GM23338 (cell line): ENCODE measurements around the gene ANKRD55. TPM values are rescaled to one million over a fixed set of nuclear protein-coding genes. Genes with fewer than 3 reads are reported as not detected.

Source experiments
- ATAC-seq: fragments of 200-7000 bp; cut with Tn5 transposase; 3 replicates; pipeline ENCODE4 v1.9.1; 2020
- DNase-seq: peaks from one replicate; pipeline ENCODE4 v3.0.0-alpha.2; 2015; ENCODE audit warnings: low spot score
- H2AFZ ChIP-seq: fragments of 200-600 bp; sonication (generic); 2 replicates; pipeline ENCODE4 v1.8.0; 2016; ENCODE audit warnings: antibody characterized with exemption, mild to moderate bottlenecking, moderate library complexity
- H3F3A ChIP-seq: fragments of 200-600 bp; sonication (generic); replicated peaks from 2 replicates; pipeline ENCODE4 v1.8.0; 2017; ENCODE audit warnings: antibody characterized with exemption, mixed run types, low read depth
- H3K27ac ChIP-seq: fragments of 200-600 bp; sonication (generic); 2 replicates; pipeline ENCODE4 v1.6.1; 2016; ENCODE audit warnings: low read depth
- H3K27me3 ChIP-seq: fragments of 200-600 bp; sonication (generic); 2 replicates; pipeline ENCODE4 v1.8.0; 2016; ENCODE audit warnings: mild to moderate bottlenecking, mixed run types, moderate library complexity; ENCODE audit not compliant: insufficient read depth
- H3K36me3 ChIP-seq: fragments of 200-600 bp; sonication (generic); 2 replicates; pipeline ENCODE4 v1.8.0; 2016; ENCODE audit warnings: mild to moderate bottlenecking; ENCODE audit not compliant: insufficient read depth
- H3K4me1 ChIP-seq: fragments of 200-600 bp; sonication (generic); 2 replicates; pipeline ENCODE4 v1.8.0; 2016; ENCODE audit warnings: mild to moderate bottlenecking, moderate library complexity; ENCODE audit not compliant: insufficient read depth
- H3K4me2 ChIP-seq: fragments of 200-600 bp; sonication (generic); 2 replicates; pipeline ENCODE4 v1.7.1; 2017; ENCODE audit warnings: mixed run types
- H3K4me3 ChIP-seq: fragments of 200-600 bp; sonication (generic); 2 replicates; pipeline ENCODE4 v1.6.1; 2016; ENCODE audit warnings: mixed run types
- H3K79me2 ChIP-seq: fragments of 200-600 bp; sonication (generic); replicated peaks from 2 replicates; pipeline ENCODE4 v1.8.0; 2017; ENCODE audit warnings: mild to moderate bottlenecking; ENCODE audit not compliant: insufficient read depth
- H3K9me2 ChIP-seq: fragments of 200-600 bp; sonication (generic); 2 replicates; pipeline ENCODE4 v1.8.0; 2017; ENCODE audit not compliant: insufficient read depth
- H4K20me1 ChIP-seq: fragments of 200-600 bp; sonication (generic); replicated peaks from 2 replicates; pipeline ENCODE4 v1.8.0; 2017; ENCODE audit warnings: mild to moderate bottlenecking; ENCODE audit not compliant: insufficient read depth
- H3K27ac Mint-ChIP-seq: 2 replicates; pipeline ENCODE4 v1.8.0; 2020; ENCODE audit warnings: inconsistent platforms, mild to moderate bottlenecking, moderate library complexity, mixed read lengths
- H3K27me3 Mint-ChIP-seq: 3 replicates; pipeline ENCODE4 v1.8.0; 2022; ENCODE audit warnings: low read depth, mild to moderate bottlenecking, moderate library complexity, mixed read lengths, inconsistent platforms; ENCODE audit not compliant: insufficient read depth, poor library complexity
- H3K36me3 Mint-ChIP-seq: 3 replicates; pipeline ENCODE4 v1.8.0; 2021; ENCODE audit warnings: low read depth, mild to moderate bottlenecking, inconsistent platforms, moderate library complexity, mixed read lengths
- H3K4me1 Mint-ChIP-seq: 3 replicates; pipeline ENCODE4 v1.8.0; 2020; ENCODE audit warnings: mild to moderate bottlenecking, inconsistent platforms, mixed read lengths
- H3K4me3 Mint-ChIP-seq: 3 replicates; pipeline ENCODE4 v1.8.0; 2021; ENCODE audit warnings: moderate library complexity, mild to moderate bottlenecking, inconsistent platforms, mixed read lengths
- H3K9me3 Mint-ChIP-seq: 3 replicates; pipeline ENCODE4 v1.8.0; 2020; ENCODE audit warnings: moderate library complexity, mild to moderate bottlenecking, inconsistent platforms, mixed read lengths
- CREB1 ChIP-seq: fragments of 250-450 bp; sonication (Bioruptor Pico); IDR thresholded peaks from 2 replicates; pipeline ENCODE4 v1.5.0; 2020; ENCODE audit warnings: low read depth, mild to moderate bottlenecking, moderate library complexity
- EZH2 ChIP-seq: fragments of 200-600 bp; sonication (generic); IDR thresholded peaks from one replicate; pipeline ENCODE4 v1.8.0; 2017; ENCODE audit warnings: antibody characterized with exemption, mild to moderate bottlenecking, low read depth; ENCODE audit not compliant: unreplicated experiment
- EZH2phosphoT487 ChIP-seq: fragments of 200-600 bp; sonication (generic); IDR thresholded peaks from one replicate; pipeline ENCODE4 v1.8.1; 2018; ENCODE audit warnings: antibody characterized with exemption; ENCODE audit not compliant: unreplicated experiment
- JUNB ChIP-seq: IDR thresholded peaks from one replicate; pipeline ENCODE4 v1.6.1; 2016; ENCODE audit warnings: antibody characterized with exemption; ENCODE audit not compliant: unreplicated experiment
- NANOG ChIP-seq: IDR thresholded peaks from 2 replicates; pipeline ENCODE4 v1.6.1; 2016; ENCODE audit warnings: antibody characterized with exemption, borderline replicate concordance
- POLR2AphosphoS5 ChIP-seq: IDR thresholded peaks from 2 replicates; pipeline ENCODE4 v1.6.1; 2016; ENCODE audit warnings: antibody characterized with exemption, low read depth
- STAT1 ChIP-seq: IDR thresholded peaks from one replicate; pipeline ENCODE4 v1.6.1; 2016; ENCODE audit warnings: antibody characterized with exemption; ENCODE audit not compliant: unreplicated experiment
- ZNF114 ChIP-seq: fragments of 250-450 bp; sonication (Bioruptor Pico); IDR thresholded peaks from 2 replicates; pipeline ENCODE4 v1.5.0; 2020; ENCODE audit warnings: mild to moderate bottlenecking, moderate library complexity
- ZNF331 ChIP-seq: fragments of 250-450 bp; sonication (Bioruptor Pico); IDR thresholded peaks from 2 replicates; pipeline ENCODE4 v1.5.0; 2020; ENCODE audit warnings: low read depth, mild to moderate bottlenecking, moderate library complexity
- polyA plus RNA-seq: library from polyadenylated mRNA; unstranded; fragments of >200 nt; fragmentation: Nextera tagmentation; extraction: Ambion mirVana; gene quantifications from 2 replicates; pipeline ENCODE4 v1.2.1, GENCODE V29; 2016
- total RNA-seq: library from RNA; depleted of rRNA; stranded (reverse); fragments of >200 nt; shearing (Covaris generic); gene quantifications from 2 replicates; pipeline ENCODE4 v1.2.3, GENCODE V29; 2014
- TF ChIP-seq, protein P1 (sequence below), 2 experiments: fragments of 200-600 bp in 1 of 2; sonication (generic) in 1 of 2; conservative IDR thresholded peaks; 2 replicates each; pipeline versions ENCODE4 v1.5.1 to v1.6.1; 2016 to 2017; ENCODE audit warnings: antibody characterized with exemption in 2 of 2, low read depth in 2 of 2, mild to moderate bottlenecking in 2 of 2, moderate library complexity in 1 of 2
- TF ChIP-seq, protein P2 (sequence below): IDR thresholded peaks from one replicate; pipeline ENCODE4 v1.6.1; 2018; ENCODE audit warnings: antibody characterized with exemption; ENCODE audit not compliant: unreplicated experiment
- TF ChIP-seq, protein P3 (sequence below): IDR thresholded peaks from 2 replicates; pipeline ENCODE4 v1.6.1; 2016; ENCODE audit warnings: antibody characterized with exemption
- TF ChIP-seq, protein P4 (sequence below): fragments of 250-450 bp; sonication (Bioruptor Pico); IDR thresholded peaks from 2 replicates; pipeline ENCODE4 v1.5.0; 2020; ENCODE audit warnings: mild to moderate bottlenecking, moderate library complexity

Gene ANKRD55
- total and polyA plus RNA-seq, 2 experiments from 2014 or later = not detected

DNA sequence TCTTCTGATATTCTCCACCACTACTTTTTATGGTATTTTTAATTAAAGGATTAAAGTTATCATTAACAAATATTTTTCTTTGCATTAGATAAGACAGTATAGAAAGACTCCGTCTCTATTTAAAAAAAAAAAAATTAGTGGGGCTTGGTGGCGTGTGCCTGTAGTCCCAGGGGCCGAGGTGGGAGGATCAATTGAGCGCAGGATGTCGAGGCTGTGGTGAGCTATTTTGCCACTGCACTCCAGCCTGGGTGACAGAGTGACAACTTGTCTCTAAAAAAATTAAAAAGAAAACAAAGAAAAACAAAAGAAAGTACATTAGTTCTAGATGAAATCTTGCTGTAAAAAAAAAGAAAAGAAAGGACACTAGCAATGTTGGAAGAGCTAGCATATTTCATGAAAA, 141.0 kb downstream of the ANKRD55 start:
- no peaks in the 10 kb centered on the region for H3K36me3 Mint-ChIP-seq
- H3K4me3 ChIP-seq = no peak overlapping the region
- H3F3A ChIP-seq = no peaks in the 10 kb centered on the region
- no peaks in the 10 kb centered on the region for H3K27me3 ChIP-seq
- no peak overlapping the region for H3K4me3 Mint-ChIP-seq
- H3K4me2 ChIP-seq = no peak overlapping the region
- H3K9me2 ChIP-seq = no peaks in the 10 kb centered on the region
- no peaks in the 10 kb centered on the region for H3K79me2 ChIP-seq
- H3K4me1 Mint-ChIP-seq = no peaks in the 10 kb centered on the region
- TF ChIP-seq, protein P1, sequence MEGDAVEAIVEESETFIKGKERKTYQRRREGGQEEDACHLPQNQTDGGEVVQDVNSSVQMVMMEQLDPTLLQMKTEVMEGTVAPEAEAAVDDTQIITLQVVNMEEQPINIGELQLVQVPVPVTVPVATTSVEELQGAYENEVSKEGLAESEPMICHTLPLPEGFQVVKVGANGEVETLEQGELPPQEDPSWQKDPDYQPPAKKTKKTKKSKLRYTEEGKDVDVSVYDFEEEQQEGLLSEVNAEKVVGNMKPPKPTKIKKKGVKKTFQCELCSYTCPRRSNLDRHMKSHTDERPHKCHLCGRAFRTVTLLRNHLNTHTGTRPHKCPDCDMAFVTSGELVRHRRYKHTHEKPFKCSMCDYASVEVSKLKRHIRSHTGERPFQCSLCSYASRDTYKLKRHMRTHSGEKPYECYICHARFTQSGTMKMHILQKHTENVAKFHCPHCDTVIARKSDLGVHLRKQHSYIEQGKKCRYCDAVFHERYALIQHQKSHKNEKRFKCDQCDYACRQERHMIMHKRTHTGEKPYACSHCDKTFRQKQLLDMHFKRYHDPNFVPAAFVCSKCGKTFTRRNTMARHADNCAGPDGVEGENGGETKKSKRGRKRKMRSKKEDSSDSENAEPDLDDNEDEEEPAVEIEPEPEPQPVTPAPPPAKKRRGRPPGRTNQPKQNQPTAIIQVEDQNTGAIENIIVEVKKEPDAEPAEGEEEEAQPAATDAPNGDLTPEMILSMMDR (conservative IDR thresholded peaks at IDR 0.05; ENCODE audit: low read depth in 2 of 2) = no peak
- TF ChIP-seq STAT1 = no peak
- no peak for TF ChIP-seq NANOG
- TF ChIP-seq, protein P2, sequence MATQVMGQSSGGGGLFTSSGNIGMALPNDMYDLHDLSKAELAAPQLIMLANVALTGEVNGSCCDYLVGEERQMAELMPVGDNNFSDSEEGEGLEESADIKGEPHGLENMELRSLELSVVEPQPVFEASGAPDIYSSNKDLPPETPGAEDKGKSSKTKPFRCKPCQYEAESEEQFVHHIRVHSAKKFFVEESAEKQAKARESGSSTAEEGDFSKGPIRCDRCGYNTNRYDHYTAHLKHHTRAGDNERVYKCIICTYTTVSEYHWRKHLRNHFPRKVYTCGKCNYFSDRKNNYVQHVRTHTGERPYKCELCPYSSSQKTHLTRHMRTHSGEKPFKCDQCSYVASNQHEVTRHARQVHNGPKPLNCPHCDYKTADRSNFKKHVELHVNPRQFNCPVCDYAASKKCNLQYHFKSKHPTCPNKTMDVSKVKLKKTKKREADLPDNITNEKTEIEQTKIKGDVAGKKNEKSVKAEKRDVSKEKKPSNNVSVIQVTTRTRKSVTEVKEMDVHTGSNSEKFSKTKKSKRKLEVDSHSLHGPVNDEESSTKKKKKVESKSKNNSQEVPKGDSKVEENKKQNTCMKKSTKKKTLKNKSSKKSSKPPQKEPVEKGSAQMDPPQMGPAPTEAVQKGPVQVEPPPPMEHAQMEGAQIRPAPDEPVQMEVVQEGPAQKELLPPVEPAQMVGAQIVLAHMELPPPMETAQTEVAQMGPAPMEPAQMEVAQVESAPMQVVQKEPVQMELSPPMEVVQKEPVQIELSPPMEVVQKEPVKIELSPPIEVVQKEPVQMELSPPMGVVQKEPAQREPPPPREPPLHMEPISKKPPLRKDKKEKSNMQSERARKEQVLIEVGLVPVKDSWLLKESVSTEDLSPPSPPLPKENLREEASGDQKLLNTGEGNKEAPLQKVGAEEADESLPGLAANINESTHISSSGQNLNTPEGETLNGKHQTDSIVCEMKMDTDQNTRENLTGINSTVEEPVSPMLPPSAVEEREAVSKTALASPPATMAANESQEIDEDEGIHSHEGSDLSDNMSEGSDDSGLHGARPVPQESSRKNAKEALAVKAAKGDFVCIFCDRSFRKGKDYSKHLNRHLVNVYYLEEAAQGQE = no peak
- no peak for TF ChIP-seq CREB1 (CRISPR knock-in tag)
- no peak for TF ChIP-seq POLR2AphosphoS5
- TF ChIP-seq, protein P3, sequence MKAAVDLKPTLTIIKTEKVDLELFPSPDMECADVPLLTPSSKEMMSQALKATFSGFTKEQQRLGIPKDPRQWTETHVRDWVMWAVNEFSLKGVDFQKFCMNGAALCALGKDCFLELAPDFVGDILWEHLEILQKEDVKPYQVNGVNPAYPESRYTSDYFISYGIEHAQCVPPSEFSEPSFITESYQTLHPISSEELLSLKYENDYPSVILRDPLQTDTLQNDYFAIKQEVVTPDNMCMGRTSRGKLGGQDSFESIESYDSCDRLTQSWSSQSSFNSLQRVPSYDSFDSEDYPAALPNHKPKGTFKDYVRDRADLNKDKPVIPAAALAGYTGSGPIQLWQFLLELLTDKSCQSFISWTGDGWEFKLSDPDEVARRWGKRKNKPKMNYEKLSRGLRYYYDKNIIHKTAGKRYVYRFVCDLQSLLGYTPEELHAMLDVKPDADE = no peak
- TF ChIP-seq JUNB = no peak
- TF ChIP-seq ZNF331 = no peak
- TF ChIP-seq, protein P4, sequence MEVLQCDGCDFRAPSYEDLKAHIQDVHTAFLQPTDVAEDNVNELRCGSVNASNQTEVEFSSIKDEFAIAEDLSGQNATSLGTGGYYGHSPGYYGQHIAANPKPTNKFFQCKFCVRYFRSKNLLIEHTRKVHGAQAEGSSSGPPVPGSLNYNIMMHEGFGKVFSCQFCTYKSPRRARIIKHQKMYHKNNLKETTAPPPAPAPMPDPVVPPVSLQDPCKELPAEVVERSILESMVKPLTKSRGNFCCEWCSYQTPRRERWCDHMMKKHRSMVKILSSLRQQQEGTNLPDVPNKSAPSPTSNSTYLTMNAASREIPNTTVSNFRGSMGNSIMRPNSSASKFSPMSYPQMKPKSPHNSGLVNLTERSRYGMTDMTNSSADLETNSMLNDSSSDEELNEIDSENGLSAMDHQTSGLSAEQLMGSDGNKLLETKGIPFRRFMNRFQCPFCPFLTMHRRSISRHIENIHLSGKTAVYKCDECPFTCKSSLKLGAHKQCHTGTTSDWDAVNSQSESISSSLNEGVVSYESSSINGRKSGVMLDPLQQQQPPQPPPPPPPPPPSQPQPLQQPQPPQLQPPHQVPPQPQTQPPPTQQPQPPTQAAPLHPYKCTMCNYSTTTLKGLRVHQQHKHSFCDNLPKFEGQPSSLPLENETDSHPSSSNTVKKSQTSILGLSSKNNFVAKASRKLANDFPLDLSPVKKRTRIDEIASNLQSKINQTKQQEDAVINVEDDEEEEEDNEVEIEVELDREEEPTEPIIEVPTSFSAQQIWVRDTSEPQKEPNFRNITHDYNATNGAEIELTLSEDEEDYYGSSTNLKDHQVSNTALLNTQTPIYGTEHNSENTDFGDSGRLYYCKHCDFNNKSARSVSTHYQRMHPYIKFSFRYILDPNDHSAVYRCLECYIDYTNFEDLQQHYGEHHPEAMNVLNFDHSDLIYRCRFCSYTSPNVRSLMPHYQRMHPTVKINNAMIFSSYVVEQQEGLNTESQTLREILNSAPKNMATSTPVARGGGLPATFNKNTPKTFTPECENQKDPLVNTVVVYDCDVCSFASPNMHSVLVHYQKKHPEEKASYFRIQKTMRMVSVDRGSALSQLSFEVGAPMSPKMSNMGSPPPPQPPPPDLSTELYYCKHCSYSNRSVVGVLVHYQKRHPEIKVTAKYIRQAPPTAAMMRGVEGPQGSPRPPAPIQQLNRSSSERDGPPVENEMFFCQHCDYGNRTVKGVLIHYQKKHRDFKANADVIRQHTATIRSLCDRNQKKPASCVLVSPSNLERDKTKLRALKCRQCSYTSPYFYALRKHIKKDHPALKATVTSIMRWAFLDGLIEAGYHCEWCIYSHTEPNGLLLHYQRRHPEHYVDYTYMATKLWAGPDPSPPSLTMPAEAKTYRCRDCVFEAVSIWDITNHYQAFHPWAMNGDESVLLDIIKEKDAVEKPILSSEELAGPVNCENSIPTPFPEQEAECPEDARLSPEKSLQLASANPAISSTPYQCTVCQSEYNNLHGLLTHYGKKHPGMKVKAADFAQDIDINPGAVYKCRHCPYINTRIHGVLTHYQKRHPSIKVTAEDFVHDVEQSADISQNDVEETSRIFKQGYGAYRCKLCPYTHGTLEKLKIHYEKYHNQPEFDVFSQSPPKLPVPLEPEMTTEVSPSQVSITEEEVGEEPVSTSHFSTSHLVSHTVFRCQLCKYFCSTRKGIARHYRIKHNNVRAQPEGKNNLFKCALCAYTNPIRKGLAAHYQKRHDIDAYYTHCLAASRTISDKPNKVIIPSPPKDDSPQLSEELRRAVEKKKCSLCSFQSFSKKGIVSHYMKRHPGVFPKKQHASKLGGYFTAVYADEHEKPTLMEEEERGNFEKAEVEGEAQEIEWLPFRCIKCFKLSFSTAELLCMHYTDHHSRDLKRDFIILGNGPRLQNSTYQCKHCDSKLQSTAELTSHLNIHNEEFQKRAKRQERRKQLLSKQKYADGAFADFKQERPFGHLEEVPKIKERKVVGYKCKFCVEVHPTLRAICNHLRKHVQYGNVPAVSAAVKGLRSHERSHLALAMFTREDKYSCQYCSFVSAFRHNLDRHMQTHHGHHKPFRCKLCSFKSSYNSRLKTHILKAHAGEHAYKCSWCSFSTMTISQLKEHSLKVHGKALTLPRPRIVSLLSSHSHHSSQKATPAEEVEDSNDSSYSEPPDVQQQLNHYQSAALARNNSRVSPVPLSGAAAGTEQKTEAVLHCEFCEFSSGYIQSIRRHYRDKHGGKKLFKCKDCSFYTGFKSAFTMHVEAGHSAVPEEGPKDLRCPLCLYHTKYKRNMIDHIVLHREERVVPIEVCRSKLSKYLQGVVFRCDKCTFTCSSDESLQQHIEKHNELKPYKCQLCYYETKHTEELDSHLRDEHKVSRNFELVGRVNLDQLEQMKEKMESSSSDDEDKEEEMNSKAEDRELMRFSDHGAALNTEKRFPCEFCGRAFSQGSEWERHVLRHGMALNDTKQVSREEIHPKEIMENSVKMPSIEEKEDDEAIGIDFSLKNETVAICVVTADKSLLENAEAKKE = no peak
- no peak for TF ChIP-seq EZH2
- TF ChIP-seq EZH2phosphoT487 = no peak
- TF ChIP-seq ZNF114 (CRISPR knock-in tag) = no peak
- H3K27me3 Mint-ChIP-seq = no peaks in the 10 kb centered on the region
- DNase-seq (no peak), ATAC-seq (no peak)
- no peaks in the 10 kb centered on the region for H3K36me3 ChIP-seq
- no peak overlapping the region for H3K27ac ChIP-seq
- H3K9me3 Mint-ChIP-seq = no peaks in the 10 kb centered on the region
- no peaks in the 10 kb centered on the region for H3K4me1 ChIP-seq
- no peaks in the 10 kb centered on the region for H4K20me1 ChIP-seq
- no peak overlapping the region for H2AFZ ChIP-seq
- no peak overlapping the region for H3K27ac Mint-ChIP-seq
